GM19193 (cell line): ENCODE results near the gene IGFN1.

Experiments used
- POLR2A ChIP-seq: IDR thresholded peaks from 4 replicates; pipeline ENCODE4 v1.6.1; 2011; ENCODE audit not compliant: insufficient read depth, insufficient read length; ENCODE audit errors: extremely low read depth

The IGFN1 gene

GRCh38 chr1:201206176-201206575 lies 15.6 kb downstream of the IGFN1 start:
- no peak for TF ChIP-seq POLR2A

- TF ChIP-seq POLR2A = no peak
Observed at GRCh38 chr1:201207046-201207445, 16.4 kb downstream of the IGFN1 start.

GRCh38 chr1:201208236-201208635 lies 17.6 kb downstream of the IGFN1 start:
- TF ChIP-seq POLR2A = no peak

DNA sequence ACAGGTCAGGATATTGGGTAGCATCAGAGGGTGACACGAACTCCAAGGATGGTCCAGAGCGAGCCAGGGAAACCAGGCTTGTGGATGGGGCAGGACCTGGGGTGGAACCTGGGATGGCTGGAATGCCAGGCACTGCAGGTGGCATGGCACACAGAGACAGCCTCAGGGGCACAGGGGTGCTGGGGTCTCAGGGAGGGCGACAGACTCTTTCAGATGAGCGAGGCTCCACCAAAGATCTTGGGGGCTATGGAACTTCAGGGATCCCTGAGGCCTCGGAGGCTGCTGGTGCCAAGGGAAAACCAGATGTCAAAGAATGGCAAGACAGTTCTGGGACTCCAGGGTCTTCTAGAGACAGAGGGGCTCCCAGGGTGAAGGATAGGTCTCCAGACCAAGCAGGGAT lies 21.4 kb downstream of the IGFN1 start:
- TF ChIP-seq POLR2A = no peak

- TF ChIP-seq POLR2A = no peak
Observed at GRCh38 chr1:201212461-201213055, 21.9 kb downstream of the IGFN1 start.

DNA sequence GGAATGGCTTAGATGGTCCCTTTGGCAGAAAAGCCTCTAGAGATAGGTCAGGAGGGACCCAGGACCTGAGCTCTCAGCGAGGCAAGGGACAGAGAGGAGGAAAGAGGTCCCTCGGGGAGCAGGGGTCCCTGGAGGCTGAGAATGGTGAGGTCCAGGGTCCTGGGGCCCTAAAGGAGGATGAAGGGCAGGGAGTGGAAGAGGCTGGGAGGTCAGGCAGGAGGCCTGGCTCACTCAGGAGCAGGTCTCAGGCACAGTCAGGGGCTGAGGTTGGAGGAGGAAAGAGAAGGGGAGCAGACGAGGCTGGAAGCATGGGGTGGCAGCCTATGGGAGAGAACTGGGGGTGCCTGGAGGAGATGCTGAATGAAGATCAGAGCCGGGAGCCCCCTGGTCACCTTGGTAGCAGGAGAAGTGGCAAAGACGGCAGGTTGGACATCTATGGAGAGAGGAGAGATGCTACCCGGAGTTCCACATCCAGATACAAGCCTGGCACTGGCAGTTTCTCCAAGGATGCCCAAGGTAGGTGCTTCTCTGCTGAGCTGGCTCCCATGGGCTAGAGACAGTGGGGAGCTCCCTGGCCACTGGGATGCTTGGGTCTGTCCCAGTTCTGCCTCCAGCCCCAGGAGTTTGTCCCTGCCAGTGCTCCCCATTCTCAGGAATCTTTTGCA lies 22.6 kb downstream of the IGFN1 start:
- no peak for TF ChIP-seq POLR2A

DNA sequence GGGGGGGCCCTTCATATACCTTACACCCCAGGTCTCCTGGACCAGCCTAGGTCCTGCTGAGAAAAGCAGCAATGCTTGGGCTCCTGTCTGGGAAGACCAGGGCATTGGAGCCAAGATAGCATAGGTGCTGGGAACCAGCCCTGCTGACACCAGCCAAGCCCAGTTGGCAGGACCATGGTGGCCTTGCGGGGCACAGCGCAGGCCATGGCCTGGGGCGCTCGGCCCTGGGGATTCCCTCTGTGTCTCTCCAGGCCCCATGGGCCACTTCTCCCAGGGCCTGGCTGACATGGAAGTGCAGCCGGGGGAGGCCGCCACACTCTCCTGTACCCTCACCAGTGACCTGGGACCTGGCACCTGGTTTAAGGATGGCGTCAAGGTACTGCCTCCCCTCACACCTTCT lies 23.3 kb downstream of the IGFN1 start:
- TF ChIP-seq POLR2A = no peak

DNA sequence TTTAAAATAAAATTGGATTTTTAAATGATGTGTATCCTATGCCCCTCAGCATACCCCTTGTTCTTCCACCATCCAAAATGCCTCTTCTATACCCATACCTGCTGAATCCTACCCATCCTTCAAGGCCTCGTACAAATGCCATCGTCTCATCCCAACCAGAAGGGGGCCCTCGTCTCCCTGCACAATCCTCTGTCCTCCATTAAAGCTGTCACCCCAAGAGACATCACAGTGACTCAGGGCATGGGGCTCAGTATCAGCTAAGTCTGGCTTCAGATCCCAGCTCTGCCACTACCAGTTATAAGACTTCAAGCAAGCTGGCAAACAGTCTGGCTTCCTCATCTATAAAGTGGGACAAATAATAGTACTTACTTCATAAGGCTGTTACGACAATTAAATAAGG lies 23.8 kb downstream of the IGFN1 start:
- TF ChIP-seq POLR2A = no peak

DNA sequence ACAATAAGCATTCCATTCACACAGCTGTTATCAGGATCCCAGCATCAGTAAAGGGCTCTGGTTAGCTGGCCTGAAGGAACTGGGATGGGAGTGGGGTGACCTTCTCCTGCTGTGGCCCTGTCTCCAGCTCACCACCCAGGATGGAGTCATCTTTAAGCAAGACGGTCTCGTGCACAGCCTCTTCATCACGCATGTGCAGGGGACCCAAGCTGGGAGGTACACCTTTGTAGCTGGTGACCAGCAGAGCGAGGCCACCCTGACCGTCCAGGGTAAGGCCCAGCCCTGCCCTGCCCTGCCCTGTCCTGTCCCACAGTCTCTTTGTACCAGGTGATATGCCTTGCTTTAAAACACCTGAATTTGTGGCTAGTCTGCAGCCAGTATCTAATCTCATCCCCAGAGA lies 24.3 kb downstream of the IGFN1 start:
- TF ChIP-seq POLR2A = no peak

DNA sequence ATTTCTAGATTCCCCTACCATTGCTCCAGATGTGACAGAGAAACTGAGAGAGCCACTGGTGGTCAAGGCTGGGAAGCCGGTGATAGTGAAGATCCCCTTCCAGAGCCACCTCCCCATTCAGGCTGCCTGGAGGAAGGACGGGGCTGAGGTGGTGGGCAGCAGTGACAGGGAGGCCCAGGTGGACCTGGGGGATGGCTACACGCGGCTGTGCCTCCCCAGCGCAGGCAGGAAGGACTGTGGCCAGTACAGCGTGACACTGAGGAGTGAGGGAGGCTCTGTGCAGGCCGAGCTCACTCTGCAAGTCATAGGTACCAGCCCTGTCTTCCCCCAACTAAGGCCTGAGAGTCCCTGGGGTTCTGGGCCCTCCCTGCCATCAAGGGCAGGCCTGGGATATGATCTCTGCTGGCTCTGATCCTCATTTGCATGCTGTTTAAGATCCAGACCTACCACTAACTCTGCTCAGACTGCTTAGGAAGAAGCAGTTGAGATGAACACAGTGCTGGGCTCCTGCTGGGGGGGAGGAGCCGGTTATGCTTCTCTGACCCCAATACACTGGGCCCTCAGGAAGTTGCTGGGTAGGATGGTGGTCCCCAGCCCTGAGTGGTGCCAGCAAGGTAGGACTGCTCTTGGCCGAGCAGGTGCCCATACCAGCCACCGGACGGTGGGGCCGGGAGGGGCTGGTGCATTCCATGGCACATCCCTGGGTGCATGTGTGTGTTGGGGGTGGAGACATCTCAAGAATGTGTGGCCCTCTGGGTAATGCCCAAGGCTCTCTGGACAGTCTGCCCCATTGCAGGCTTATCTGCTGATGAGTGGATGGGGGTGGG lies 25.1 kb downstream of the IGFN1 start:
- no peak for TF ChIP-seq POLR2A

GRCh38 chr1:201216395-201217085 lies 25.9 kb downstream of the IGFN1 start:
- no peak for TF ChIP-seq POLR2A

DNA sequence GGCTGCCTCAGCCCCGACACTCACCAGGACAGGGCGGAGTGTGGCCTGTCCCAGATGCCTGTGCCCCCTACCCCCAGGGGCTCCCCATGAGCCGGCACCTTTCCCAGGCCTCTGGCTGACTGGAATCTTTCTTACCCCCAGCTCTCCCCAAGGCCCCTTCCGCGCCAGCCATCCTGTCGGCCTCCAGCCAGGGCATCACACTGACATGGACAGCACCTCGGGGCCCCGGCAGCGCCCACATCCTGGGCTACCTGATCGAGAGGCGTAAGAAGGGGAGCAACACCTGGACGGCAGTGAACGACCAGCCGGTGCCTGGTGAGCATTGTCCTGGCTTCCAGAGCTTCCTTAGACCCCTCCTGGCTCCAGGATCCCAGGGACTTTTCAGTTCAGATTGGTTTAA lies 26.5 kb downstream of the IGFN1 start:
- TF ChIP-seq POLR2A = no peak

GRCh38 chr1:201217851-201218250 lies 27.2 kb downstream of the IGFN1 start:
- no peak for TF ChIP-seq POLR2A

- TF ChIP-seq POLR2A = no peak
Observed at GRCh38 chr1:201218409-201218808, 27.8 kb downstream of the IGFN1 start.
